Activated naive CD8-positive, alpha-beta T cell treated with anti-CD3 and anti-CD28 coated beads for 36 hours (primary cell): ENCODE data around the gene L2HGDH. TPM values are rescaled to one million over a fixed set of nuclear protein-coding genes. Genes with fewer than 3 reads are reported as not detected.
"Not testable (repeated sequence)": the region's sequence is repeated elsewhere in the genome, so short reads cannot be mapped to it uniquely, and the experiment has no call there.

Source experiments
- DNase-seq: peaks from one replicate; pipeline ENCODE4 v3.0.0; 2021
- H3K27ac Mint-ChIP-seq: one replicate; pipeline ENCODE4 v1.8.0; 2022; ENCODE audit warnings: mild to moderate bottlenecking, moderate library complexity, mixed read lengths
- H3K27me3 Mint-ChIP-seq: one replicate; pipeline ENCODE4 v1.8.0; 2022; ENCODE audit warnings: mild to moderate bottlenecking, mixed read lengths
- H3K36me3 Mint-ChIP-seq: one replicate; pipeline ENCODE4 v1.8.0; 2021; ENCODE audit warnings: mild to moderate bottlenecking, mixed read lengths
- H3K4me1 Mint-ChIP-seq: one replicate; pipeline ENCODE4 v1.8.0; 2021; ENCODE audit warnings: mixed read lengths
- H3K4me3 Mint-ChIP-seq: one replicate; pipeline ENCODE4 v1.8.0; 2022; ENCODE audit warnings: mild to moderate bottlenecking, moderate library complexity, mixed read lengths
- H3K9me3 Mint-ChIP-seq: one replicate; pipeline ENCODE4 v1.8.0; 2022; ENCODE audit warnings: mixed read lengths
- total RNA-seq, 2 experiments: library from RNA; stranded (reverse); gene quantifications; one replicate each; pipeline ENCODE4 v1.2.3, GENCODE V29; 2021

Gene L2HGDH
- total RNA-seq, 2 experiments from 2014 or later: 21.1 to 21.6 TPM

DNA sequence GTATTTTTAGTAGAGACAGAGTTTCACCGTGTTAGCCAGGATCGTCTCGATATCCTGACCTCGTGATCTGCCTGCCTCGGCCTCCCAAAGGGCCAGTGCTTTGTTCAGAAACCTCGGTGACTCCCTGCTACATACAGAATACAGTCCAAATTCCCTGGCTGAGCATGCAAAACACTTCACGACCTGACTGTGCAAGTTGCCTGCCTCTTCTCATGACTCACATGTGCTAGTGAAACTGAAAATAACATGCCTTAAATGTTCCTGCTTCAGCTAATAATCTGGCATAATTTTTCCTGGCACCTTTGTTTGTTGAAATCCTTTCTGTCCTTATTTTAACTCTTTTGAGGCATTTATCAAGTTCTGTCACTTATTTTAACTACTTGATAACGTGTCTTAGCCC lies 8.3 kb upstream of the L2HGDH start:
- Mint-ChIP-seq H3K9me3 (peaks cover 3% of the 10 kb centered on the region), H3K27ac (no peak overlapping the region), H3K4me1 (peaks cover 37% of the 10 kb centered on the region), H3K4me3 (no peak overlapping the region), H3K27me3 (no peaks in the 10 kb centered on the region), H3K36me3 (peaks cover 20% of the 10 kb centered on the region)
- no peak for DNase-seq

DNA sequence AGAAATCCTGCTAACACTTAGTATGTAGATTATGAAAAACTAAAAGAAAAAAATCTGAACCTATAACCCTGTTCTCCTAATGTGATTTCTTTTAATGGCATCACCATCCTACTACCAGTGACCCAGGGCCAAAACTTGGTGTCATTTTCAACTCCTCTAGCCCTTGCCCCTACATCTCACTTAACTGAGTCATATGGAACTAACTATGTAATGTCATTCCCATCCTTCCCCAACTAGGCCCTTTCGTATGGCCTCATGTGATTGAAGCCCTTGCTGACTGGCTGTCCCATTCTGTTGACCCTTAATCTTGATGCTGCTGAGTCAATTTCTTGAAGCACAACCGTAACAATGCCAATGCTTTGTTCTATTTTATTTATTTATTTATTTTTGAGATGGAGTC lies 7.7 kb upstream of the L2HGDH start:
- peaks cover 3% of the 10 kb centered on the region for H3K9me3 Mint-ChIP-seq
- H3K4me1 Mint-ChIP-seq: peaks cover 37% of the 10 kb centered on the region
- H3K27ac Mint-ChIP-seq: peak overlapping the region; percentile 29
- H3K36me3 Mint-ChIP-seq: peaks cover 24% of the 10 kb centered on the region
- no peaks in the 10 kb centered on the region for H3K27me3 Mint-ChIP-seq
- no peak overlapping the region for H3K4me3 Mint-ChIP-seq
- no peak for DNase-seq

DNA sequence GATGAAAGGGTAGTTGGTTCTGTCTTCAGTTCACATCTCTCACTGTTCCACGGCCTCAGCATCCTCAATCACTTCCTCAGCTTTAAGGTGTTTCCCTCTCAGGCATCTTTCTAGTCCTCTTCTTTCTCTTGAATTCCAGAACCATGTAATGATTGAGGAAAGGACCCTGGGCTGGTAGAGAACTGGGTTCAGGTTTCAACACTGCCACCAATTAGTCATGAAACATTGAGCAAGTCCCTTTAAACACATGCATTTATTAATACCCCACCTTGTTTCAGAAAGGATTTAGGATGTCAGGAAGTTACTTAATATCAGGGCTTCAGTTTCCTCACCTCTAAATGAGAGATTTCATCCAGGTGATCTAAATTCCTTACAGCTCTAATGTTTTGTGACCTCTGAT lies 7.3 kb upstream of the L2HGDH start:
- Mint-ChIP-seq H3K9me3 (peaks cover 4% of the 10 kb centered on the region), H3K36me3 (peaks cover 28% of the 10 kb centered on the region), H3K4me1 (peaks cover 38% of the 10 kb centered on the region), H3K27ac (no peak overlapping the region), H3K27me3 (no peaks in the 10 kb centered on the region), H3K4me3 (no peak overlapping the region)
- no peak for DNase-seq

DNA sequence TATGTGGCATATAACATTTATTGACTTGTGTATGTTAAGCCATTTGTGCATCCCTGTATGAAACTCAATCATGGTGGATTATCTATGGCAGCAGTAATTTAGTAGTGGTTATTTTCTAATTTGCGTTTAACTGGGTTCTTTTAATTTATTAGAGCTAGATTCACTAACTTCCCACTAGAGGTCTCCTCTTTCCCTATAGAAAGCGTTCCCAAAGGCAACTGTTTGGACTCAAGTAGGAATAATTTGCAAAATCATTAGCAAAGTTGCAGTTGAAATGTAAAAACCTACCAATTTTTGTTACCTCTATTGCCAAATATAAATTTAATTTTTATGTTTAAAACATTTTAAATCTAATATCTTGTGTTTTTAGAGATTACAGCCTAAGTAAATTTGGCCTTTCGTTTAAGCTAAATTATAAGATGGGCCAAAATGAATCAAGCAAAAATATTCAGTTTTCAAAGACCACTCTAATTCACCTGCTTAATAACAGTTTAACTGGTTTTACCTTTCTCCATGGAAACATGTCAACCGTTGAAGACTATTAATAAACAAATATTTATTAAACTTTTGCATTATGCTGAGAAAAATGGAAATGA lies 6.1 kb upstream of the L2HGDH start:
- no peak overlapping the region for H3K27ac Mint-ChIP-seq
- no peaks in the 10 kb centered on the region for H3K27me3 Mint-ChIP-seq
- H3K4me1 Mint-ChIP-seq: peaks cover 48% of the 10 kb centered on the region
- no peak overlapping the region for H3K4me3 Mint-ChIP-seq
- no peak for DNase-seq
- peaks cover 12% of the 10 kb centered on the region for H3K9me3 Mint-ChIP-seq
- H3K36me3 Mint-ChIP-seq: peaks cover 39% of the 10 kb centered on the region

DNA sequence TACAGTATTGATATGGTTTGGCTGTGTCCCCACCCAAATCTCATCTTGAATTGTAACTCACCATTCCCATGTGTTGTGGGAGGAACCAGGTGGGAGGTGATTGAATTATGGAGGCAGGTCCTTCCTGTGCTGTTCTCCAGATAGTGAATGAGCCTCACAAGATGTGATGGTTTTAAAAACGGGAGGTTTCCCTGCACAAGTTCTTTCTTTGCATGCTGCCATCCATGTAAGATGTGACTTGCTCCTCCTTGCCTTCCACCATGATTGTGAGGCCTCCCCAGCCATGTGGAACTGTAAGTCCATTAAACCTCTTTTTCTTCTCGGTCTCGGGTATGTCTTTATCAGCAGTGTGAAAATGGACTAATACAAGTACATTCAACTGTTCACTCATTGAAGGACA lies 2.1 kb upstream of the L2HGDH start:
- H3K27ac Mint-ChIP-seq, H3K4me3 Mint-ChIP-seq, H3K27me3 Mint-ChIP-seq, DNase-seq: not testable (repeated sequence)
- H3K9me3 Mint-ChIP-seq: peaks cover 12% of the 10 kb centered on the region
- peaks cover 42% of the 10 kb centered on the region for H3K36me3 Mint-ChIP-seq
- H3K4me1 Mint-ChIP-seq: peaks cover 52% of the 10 kb centered on the region

DNA sequence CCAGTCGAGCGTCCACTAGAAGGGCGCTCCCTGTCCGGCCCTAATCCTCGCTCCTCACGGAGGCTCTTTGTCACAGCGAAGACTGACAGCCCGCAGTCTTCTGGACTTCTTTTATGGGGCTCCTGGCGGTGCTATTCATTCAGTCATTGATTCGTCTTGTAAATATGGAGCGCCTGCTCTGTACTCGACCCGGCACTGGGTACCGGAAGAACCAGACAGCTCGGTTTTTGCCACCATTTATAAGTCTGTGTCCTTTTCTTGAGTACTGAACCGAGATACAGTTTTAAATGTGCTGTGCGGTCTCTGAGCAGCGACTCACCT lies 665 bp upstream of the L2HGDH start:
- Mint-ChIP-seq H3K9me3 (peaks cover 12% of the 10 kb centered on the region), H3K4me3 (peak overlapping the region; percentile 91), H3K27ac (peak overlapping the region; percentile 98), H3K27me3 (no peaks in the 10 kb centered on the region), H3K4me1 (peaks cover 51% of the 10 kb centered on the region), H3K36me3 (peaks cover 47% of the 10 kb centered on the region)
- no peak for DNase-seq

- no peaks in the 10 kb centered on the region for H3K27me3 Mint-ChIP-seq
- peak overlapping the region; percentile 90 for H3K27ac Mint-ChIP-seq
- peak overlapping the region; percentile 91 for H3K4me3 Mint-ChIP-seq
- peaks cover 41% of the 10 kb centered on the region for H3K4me1 Mint-ChIP-seq
- H3K9me3 Mint-ChIP-seq: peaks cover 12% of the 10 kb centered on the region
- DNase-seq: no peak
- peaks cover 41% of the 10 kb centered on the region for H3K36me3 Mint-ChIP-seq
Observed at GRCh38 chr14:50311337-50311971, 575 bp downstream of the L2HGDH start.

DNA sequence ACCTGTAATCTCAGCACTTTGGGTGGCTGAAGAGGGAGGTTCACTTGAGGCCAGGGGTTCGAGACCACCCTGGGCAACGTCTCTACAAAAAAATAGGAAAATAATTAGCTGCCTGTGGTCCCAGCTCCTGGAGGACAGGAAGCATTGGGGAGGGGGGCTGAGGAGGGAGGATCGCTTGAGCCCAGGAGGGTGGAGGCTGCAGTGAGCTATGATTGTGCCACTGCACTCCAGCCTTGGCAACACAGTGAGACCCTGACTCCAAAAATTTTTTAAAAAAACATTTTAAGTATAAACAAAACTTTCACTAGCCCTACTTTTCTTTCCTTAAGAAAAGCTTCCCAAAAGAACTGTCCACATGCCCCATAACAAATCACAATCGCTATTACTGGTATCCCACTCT lies 1.6 kb downstream of the L2HGDH start:
- DNase-seq: no peak
- H3K4me3 Mint-ChIP-seq: peak overlapping the region; percentile 91
- peaks cover 36% of the 10 kb centered on the region for H3K4me1 Mint-ChIP-seq
- peak overlapping the region; percentile 25 for H3K27ac Mint-ChIP-seq
- H3K36me3 Mint-ChIP-seq: peaks cover 32% of the 10 kb centered on the region
- H3K27me3 Mint-ChIP-seq: no peaks in the 10 kb centered on the region
- H3K9me3 Mint-ChIP-seq: peaks cover 9% of the 10 kb centered on the region

DNA sequence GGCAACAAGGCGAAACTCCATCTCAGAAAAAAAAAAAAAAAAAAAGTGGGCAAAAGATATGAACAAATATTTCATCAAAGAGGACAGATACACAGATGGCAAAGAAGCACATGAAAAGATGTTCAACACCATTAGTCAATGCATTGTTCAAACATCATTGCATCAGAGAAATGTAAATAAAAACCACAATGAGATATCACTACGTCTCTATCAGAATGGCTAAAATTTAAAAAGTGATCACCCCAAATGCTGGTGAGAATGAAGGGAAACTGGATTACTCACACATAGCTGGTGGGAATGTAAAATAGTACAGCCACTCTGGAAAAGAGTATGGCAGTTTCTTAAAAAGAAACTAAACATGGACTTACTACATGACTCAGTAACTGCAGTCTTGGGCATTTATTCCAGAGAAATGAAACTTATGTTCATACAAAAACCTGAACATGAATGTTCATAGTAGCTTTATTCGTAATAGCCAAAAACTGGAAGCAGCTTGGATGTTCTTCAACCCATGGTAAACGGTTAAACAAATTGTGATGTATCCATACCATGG lies 3.6 kb downstream of the L2HGDH start:
- H3K9me3 Mint-ChIP-seq: peaks cover under 1% of the 10 kb centered on the region
- DNase-seq: no peak
- H3K4me1 Mint-ChIP-seq: peaks cover 28% of the 10 kb centered on the region
- H3K36me3 Mint-ChIP-seq: peaks cover 18% of the 10 kb centered on the region
- no peak overlapping the region for H3K4me3 Mint-ChIP-seq
- no peaks in the 10 kb centered on the region for H3K27me3 Mint-ChIP-seq
- no peak overlapping the region for H3K27ac Mint-ChIP-seq

GRCh38 chr14:50303744-50304471 lies 8.1 kb downstream of the L2HGDH start:
- no peaks in the 10 kb centered on the region for H3K9me3 Mint-ChIP-seq
- H3K27me3 Mint-ChIP-seq: no peaks in the 10 kb centered on the region
- H3K36me3 Mint-ChIP-seq: peaks cover 20% of the 10 kb centered on the region
- no peak for DNase-seq
- H3K27ac Mint-ChIP-seq: no peak overlapping the region
- H3K4me1 Mint-ChIP-seq: peaks cover 5% of the 10 kb centered on the region
- no peak overlapping the region for H3K4me3 Mint-ChIP-seq

DNA sequence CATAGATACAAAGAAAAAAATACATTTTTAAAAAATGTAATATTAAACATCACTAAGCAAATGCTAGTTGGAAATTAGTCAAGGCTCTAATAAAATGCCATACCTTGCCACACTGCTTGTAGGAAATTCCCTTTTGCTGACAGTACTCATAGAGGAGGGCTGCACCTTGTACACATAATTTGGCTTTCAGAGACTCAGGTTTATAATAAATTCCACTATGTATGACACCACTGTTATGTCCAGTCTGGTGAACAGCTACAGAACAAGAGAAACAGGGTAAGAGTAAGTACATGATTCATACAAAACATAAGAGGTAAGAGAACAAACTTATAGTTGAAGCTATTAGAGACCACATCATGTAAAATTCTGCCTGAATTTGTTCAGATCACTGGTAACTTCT lies 10.1 kb downstream of the L2HGDH start:
- Mint-ChIP-seq H3K9me3 (no peaks in the 10 kb centered on the region), H3K27ac (no peak overlapping the region), H3K4me1 (peaks cover 4% of the 10 kb centered on the region), H3K27me3 (no peaks in the 10 kb centered on the region), H3K36me3 (peaks cover 21% of the 10 kb centered on the region), H3K4me3 (no peak overlapping the region)
- no peak for DNase-seq

GRCh38 chr14:50299585-50299984 lies 12.4 kb downstream of the L2HGDH start:
- no peaks in the 10 kb centered on the region for H3K9me3 Mint-ChIP-seq
- peaks cover 21% of the 10 kb centered on the region for H3K36me3 Mint-ChIP-seq
- no peak overlapping the region for H3K27ac Mint-ChIP-seq
- H3K4me1 Mint-ChIP-seq: peaks cover 2% of the 10 kb centered on the region
- no peaks in the 10 kb centered on the region for H3K27me3 Mint-ChIP-seq
- no peak overlapping the region for H3K4me3 Mint-ChIP-seq
- no peak for DNase-seq

DNA sequence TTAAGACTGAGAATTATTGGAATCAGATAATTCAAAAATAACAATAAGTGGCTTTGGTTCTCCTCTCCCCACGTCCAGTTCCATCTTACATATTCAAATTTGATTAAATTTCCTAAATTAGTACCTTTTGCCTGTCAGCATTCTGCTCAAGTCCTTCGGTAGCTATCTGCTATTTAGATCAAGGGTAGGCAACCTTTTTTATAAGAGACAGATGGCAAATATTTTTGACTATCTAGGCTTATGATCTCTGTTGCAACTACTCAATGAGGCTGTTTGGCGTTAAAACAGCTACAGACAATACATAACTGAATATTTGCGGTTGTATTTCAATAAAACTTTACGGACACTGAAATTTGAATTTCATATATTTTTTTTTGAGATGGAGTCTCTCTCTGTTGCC lies 21.7 kb downstream of the L2HGDH start:
- Mint-ChIP-seq H3K9me3 (no peaks in the 10 kb centered on the region), H3K27me3 (no peaks in the 10 kb centered on the region), H3K36me3 (peaks cover 23% of the 10 kb centered on the region), H3K4me3 (no peak overlapping the region), H3K4me1 (no peaks in the 10 kb centered on the region), H3K27ac (no peak overlapping the region)
- no peak for DNase-seq

GRCh38 chr14:50288146-50288545 lies 23.9 kb downstream of the L2HGDH start:
- H3K4me1 Mint-ChIP-seq: no peaks in the 10 kb centered on the region
- no peaks in the 10 kb centered on the region for H3K9me3 Mint-ChIP-seq
- H3K36me3 Mint-ChIP-seq: peaks cover 17% of the 10 kb centered on the region
- no peak overlapping the region for H3K27ac Mint-ChIP-seq
- no peaks in the 10 kb centered on the region for H3K27me3 Mint-ChIP-seq
- DNase-seq: no peak
- H3K4me3 Mint-ChIP-seq: no peak overlapping the region

DNA sequence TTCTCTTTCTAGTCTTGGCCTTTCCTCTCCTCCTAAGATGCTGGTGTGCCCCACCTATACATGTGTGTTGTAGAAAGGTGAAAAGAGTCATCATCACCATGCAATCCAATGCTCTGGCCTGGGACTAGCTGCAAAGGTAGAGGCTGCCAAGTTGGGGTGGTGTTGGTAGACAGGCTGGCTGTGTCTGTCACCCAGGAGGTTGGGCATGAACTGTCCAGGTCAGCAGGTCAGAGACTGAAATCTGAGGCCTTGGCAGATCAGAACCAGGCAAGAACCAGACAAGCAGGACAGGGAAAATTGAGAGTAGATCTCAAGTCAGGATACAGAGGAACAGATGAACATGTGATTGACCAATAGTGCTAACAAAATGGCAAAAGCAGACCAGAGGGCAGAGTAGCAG lies 26.2 kb downstream of the L2HGDH start:
- no peak for DNase-seq
- no peaks in the 10 kb centered on the region for H3K9me3 Mint-ChIP-seq
- H3K27ac Mint-ChIP-seq: no peak overlapping the region
- no peak overlapping the region for H3K4me3 Mint-ChIP-seq
- no peaks in the 10 kb centered on the region for H3K27me3 Mint-ChIP-seq
- peaks cover 11% of the 10 kb centered on the region for H3K36me3 Mint-ChIP-seq
- no peaks in the 10 kb centered on the region for H3K4me1 Mint-ChIP-seq
